Measurements from ENCODE around the gene UBAP2L.

- no peak for TF ChIP-seq CTCF (IDR thresholded peaks at IDR 0.05)
- no peak for TF ChIP-seq POLR2A (IDR thresholded peaks at IDR 0.05)
Observed at GRCh38 chr1:154174654-154175053, 46.1 kb upstream of the UBAP2L start.

All from thyroid gland (tissue), 4 donors.